Measurements from ENCODE around the gene MPHOSPH6. TPM values are rescaled to one million over a fixed set of nuclear protein-coding genes. Genes with fewer than 3 reads are reported as not detected.

Gene MPHOSPH6
- total and polyA plus RNA-seq, 2 experiments from 2014 or later = 9.3 to 26.2 TPM

- Histone ChIP-seq H3K4me1 (ENCODE audit: low read depth) (no peaks in the 10 kb centered on the region), H3K4me3 (no peak overlapping the region), H3K27me3 (no peaks in the 10 kb centered on the region), H3K27ac (no peak overlapping the region), H3K36me3 (no peaks in the 10 kb centered on the region), H3K9me3 (ENCODE audit: low read depth) (no peaks in the 10 kb centered on the region)
- DNase-seq (ENCODE audit: low read depth in 1 of 2, low spot score in 1 of 2) = no peak
- TF ChIP-seq CTCF (IDR thresholded peaks at IDR 0.05; ENCODE audit: low read depth, low read length) = no peak
Observed at GRCh38 chr16:82201351-82201750, 31.3 kb upstream of the MPHOSPH6 start.

- Histone ChIP-seq H3K4me3 (no peak overlapping the region), H3K27me3 (no peaks in the 10 kb centered on the region), H3K9me3 (ENCODE audit: low read depth) (no peaks in the 10 kb centered on the region), H3K36me3 (no peaks in the 10 kb centered on the region), H3K4me1 (ENCODE audit: low read depth) (no peaks in the 10 kb centered on the region), H3K27ac (no peak overlapping the region)
- TF ChIP-seq CTCF (IDR thresholded peaks at IDR 0.05; ENCODE audit: low read depth, low read length) = no peak
- DNase-seq (ENCODE audit: low read depth in 1 of 2, low spot score in 1 of 2) = peak in 1 of 2 donors; percentile 24
Observed at GRCh38 chr16:82199209-82199608, 29.2 kb upstream of the MPHOSPH6 start.

GRCh38 chr16:82197540-82198240 lies 27.7 kb upstream of the MPHOSPH6 start:
- TF ChIP-seq CTCF (IDR thresholded peaks at IDR 0.05; ENCODE audit: low read depth, low read length) = no peak
- H3K9me3 ChIP-seq (ENCODE audit: low read depth) = no peaks in the 10 kb centered on the region
- DNase-seq (ENCODE audit: low read depth in 1 of 2, low spot score in 1 of 2) = peak in 1 of 2 donors; percentile 81

GRCh38 chr16:82195917-82196494 lies 26.0 kb upstream of the MPHOSPH6 start:
- no peak for TF ChIP-seq CTCF (IDR thresholded peaks at IDR 0.05; ENCODE audit: low read depth, low read length)
- Histone ChIP-seq H3K9me3 (ENCODE audit: low read depth) (no peaks in the 10 kb centered on the region), H3K4me3 (no peak overlapping the region), H3K27me3 (no peaks in the 10 kb centered on the region), H3K36me3 (no peaks in the 10 kb centered on the region), H3K4me1 (ENCODE audit: low read depth) (no peaks in the 10 kb centered on the region), H3K27ac (no peak overlapping the region)
- peak in 1 of 2 donors; percentile 94 for DNase-seq (ENCODE audit: low read depth in 1 of 2, low spot score in 1 of 2)

More at GRCh38 chr16:82197540-82198240, 27.7 kb upstream of the MPHOSPH6 start:
- Histone ChIP-seq H3K4me3 (no peak overlapping the region), H3K27me3 (no peaks in the 10 kb centered on the region), H3K27ac (no peak overlapping the region), H3K4me1 (ENCODE audit: low read depth) (no peaks in the 10 kb centered on the region), H3K36me3 (no peaks in the 10 kb centered on the region)

- Histone ChIP-seq H3K4me1 (ENCODE audit: low read depth) (no peaks in the 10 kb centered on the region), H3K9me3 (ENCODE audit: low read depth) (no peaks in the 10 kb centered on the region), H3K27me3 (peaks cover 4% of the 10 kb centered on the region), H3K36me3 (no peaks in the 10 kb centered on the region), H3K4me3 (no peak overlapping the region), H3K27ac (no peak overlapping the region)
- no peak for DNase-seq (ENCODE audit: low read depth in 1 of 2, low spot score in 1 of 2)
- TF ChIP-seq CTCF (IDR thresholded peaks at IDR 0.05; ENCODE audit: low read depth, low read length) = no peak
Observed at GRCh38 chr16:82194086-82194485, 24.1 kb upstream of the MPHOSPH6 start.

Data from cardiac muscle cell (in vitro differentiated cells and primary cell).